Measurements from ENCODE around the gene ZBTB7C.

ZBTB7C gene

GRCh38 chr18:48320639-48320945, 88.6 kb downstream of the ZBTB7C start:
- DNase-seq = no peak

- no peak for DNase-seq
These were observed 89.2 kb downstream of the ZBTB7C start for GRCh38 chr18:48319801-48320638.

GRCh38 chr18:48318436-48318835, 90.7 kb downstream of the ZBTB7C start:
- no peak for DNase-seq

DNA sequence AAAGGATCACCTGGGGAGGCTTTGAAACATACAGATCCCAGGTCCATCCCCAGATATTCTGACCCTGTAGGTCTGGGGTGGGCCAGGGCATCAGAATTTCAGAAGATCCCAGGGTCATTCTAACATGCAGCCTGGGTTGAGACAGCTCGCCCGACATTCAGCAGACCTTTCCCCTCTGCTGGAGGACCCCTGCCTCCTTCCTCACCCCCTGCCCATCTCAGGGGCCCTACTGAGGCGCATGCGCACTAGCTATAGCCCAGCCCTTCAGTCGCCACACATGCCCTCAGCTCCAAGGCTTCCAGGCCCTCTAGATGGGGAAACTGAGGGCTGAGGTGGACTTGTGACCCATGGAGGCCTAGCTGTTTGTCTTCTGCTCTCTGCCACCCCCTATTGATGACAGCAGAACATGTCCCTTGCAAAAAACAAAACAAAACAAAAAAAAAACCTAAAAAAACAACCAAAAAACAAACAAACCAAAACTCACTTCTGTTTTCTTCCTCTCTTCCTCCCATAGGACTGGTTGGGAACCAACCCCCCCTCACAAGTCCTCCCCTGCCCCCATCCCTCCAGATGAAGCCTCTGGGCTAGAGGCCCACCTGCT, 91.3 kb downstream of the ZBTB7C start:
- DNase-seq = no peak

DNA sequence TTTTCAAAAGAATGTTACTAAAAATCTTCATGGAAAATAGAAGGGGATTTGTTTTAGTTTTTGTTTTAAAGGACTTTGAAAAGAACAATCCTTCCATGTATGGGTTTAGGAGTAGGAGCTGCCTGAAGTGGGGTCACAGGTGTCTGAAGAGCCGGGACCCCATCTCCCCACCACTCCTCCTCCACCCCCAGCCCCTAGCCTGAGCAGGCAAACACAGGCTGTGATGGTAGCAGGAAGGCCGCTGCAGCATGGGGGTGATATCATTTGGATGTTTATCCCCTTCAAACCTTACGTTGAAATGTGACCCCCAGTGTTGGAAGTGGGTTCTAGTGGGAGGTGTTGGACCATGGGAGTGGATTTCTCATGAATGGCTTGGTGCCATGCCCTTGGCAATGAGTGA, 93.0 kb downstream of the ZBTB7C start:
- DNase-seq = no peak

GRCh38 chr18:48314690-48315089, 94.5 kb downstream of the ZBTB7C start:
- DNase-seq = no peak

- no peak for DNase-seq
These were observed 95.4 kb downstream of the ZBTB7C start for GRCh38 chr18:48313792-48314191.

DNA sequence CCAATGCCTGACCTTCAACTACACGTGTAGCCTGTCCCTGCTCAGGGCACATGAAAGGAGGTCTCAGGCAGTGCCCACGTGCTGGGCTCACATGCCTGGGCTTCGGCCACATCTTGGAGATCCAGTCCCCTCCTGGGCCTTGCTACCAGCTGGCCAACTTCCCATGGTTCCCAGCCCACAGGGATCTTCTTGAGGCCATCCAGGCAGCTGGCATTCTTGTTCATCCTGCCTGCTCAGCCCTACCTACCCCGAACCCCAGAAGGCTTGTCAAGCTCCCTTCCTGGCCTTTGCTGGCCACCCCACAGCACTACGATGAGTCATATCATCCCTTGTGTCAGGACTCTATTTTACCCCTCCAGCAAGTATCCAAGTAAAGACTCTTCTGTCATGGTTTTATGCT, 97.1 kb downstream of the ZBTB7C start:
- DNase-seq = no peak

GRCh38 chr18:48310999-48311398, 98.2 kb downstream of the ZBTB7C start:
- DNase-seq = no peak

DNA sequence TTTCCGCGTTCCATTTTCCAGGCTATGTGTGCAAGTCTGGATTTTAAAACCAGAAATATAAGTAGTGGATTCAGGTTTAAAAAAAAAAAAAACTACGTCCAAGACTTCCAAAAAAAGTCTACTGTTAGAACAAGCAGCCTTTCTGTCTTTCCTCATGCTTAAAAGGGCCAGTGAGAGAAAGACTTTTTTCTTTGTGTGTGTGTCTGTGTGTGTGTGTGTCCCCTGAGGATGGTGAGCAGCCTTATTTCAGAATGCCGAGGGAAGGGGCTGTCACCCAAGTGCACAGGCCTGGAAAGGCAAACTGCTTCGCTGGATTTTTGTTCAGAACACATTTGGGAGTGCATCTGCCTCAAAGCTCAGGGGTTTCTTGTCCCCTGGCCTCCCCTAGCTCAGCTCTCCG, 98.8 kb downstream of the ZBTB7C start:
- DNase-seq = no peak

DNA sequence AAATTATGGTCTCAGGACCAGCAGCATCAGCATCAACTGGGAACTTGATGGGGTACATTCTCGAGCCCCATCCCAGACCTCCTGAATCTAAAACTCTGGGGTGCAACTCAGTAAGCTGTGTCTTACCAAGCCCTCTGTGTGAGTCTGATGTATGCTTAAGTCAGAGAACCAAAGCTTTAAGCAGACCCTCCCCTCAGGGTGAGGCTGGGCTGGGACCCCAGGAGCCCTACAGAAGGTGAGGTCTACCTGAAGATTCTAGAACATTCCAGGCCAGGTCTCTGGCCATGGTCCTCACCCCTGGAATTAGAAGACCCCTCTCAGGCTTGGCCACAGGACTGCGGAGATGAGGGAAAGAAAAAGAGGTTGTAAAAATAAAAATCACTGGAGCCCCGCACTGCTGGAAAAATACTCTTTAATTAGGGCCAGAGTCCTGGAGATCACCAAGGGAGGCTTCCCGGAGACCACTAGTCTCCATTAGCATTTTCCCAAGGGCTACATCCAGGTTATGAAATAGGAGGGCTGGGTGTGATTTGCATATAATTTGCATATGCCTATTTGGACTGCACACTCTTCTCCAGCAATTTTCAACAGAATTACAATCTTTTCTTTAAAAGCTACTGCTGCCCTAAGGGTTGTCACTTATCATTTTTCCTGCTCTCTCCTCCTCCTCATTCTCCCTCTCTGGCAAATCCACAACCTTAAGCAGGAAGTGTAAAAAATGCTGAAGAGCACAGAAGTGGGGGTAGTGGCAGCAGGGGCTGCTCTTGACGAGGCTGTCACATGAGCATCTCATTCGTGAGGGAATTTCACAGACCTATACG, 100.2 kb downstream of the ZBTB7C start:
- no peak for DNase-seq

DNA sequence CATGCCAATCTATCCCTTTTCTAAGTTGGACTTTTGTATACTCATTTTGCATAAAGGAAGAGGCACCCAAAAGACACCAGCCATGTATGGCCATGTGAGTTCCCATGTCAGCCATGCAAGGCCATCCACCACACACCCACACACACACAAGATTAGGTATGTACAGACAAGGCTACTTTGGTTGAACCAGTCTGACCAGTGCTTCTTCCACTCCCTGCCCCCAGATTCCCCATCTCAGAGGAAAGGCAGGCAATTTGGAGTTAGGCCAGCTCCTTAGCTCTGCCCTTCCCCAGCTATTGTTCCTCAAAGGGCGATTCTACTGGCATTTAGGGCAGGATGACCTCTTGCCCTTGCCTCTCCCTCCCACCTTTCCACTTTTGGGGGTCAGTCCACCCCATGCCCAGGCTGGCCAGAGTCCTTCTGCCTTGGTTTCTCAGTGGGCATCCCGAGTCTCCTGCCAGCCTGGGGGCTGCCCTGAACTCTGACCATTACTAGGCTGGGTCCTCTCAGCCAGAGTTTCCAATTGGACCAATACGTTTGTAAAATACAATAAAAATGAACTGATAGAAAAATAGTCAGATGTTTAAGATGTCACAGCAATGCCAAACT, 101.1 kb downstream of the ZBTB7C start:
- DNase-seq = no peak

- no peak for DNase-seq
These were observed 102.3 kb downstream of the ZBTB7C start for GRCh38 chr18:48306838-48307237.

DNA sequence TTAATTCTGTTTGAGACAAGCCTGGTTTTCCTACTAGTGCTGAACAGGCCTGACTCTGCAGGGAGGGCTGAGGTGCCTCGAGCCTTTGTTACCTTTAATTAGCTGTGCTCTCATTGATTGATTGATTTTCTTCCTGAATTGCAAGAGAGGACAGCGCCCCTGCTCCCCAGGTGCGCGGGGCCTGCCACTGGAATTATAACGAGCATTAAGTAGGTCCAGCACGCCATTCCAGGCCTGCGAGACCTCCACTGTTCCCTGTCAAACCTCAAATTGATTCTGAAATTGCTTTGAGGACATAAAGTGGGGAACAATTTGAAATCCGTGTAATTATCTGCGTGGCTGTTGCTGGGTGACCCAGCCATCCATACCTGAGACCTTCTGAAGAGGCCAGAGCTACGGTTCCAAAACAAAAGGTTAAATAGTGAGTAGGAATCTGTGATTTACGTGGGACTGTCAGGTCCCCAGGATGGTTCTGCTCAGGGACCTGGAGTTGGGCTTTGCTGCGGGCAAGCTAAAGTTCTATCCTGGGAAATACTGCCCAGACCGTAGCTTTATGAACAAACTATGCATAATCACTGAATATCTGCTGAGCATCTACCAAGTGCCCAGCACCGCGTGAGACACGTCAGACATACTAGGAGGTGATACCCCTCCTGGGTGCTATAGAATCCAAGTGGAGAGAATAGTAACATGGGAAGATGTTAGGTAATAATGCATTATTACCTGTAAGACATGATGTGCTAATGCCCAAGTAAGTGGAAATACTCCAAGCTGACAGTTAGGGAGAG, 104.1 kb downstream of the ZBTB7C start:
- DNase-seq = no peak

DNA sequence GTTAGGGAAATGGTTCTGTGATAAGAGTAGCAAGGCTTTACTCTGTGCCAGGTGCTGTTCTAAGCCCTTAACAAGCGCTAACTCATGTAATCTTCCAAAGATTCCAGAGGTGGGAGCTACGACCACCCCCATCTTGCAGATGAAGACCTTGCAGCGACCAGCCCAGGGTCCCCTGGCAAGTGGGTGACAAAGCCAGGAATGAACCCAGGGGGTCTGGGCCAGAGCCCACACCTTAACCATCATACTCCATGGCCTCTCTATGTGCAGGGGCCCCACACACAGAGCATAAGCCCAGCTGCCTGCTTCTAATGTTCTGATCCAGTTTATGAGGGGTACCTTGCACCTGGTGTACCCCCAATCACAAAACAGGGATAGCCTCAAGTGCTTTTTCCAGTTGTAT, 105.3 kb downstream of the ZBTB7C start:
- no peak for DNase-seq

DNA sequence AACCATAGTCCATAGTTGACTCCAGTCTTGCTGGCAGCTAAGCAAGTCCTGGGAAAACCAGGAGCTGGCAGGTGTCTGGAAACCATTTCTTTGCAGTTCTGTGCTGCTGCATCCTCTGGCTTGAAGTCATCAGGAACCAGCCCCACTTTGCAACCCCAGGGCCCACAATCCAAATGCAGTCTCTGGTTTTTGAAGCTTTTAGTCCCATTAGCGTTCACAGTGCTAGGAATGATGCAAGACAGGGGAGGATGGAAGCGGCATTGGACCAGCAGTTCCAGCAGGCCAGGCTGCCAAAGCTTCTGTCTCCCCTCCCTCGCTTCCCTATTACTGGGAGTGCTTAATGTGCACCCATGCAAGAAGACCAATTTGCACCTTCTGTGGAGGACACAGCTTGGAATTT, 106.4 kb downstream of the ZBTB7C start:
- no peak for DNase-seq

GRCh38 chr18:48300463-48300961, 108.7 kb downstream of the ZBTB7C start:
- peak; percentile 49 for DNase-seq

DNA sequence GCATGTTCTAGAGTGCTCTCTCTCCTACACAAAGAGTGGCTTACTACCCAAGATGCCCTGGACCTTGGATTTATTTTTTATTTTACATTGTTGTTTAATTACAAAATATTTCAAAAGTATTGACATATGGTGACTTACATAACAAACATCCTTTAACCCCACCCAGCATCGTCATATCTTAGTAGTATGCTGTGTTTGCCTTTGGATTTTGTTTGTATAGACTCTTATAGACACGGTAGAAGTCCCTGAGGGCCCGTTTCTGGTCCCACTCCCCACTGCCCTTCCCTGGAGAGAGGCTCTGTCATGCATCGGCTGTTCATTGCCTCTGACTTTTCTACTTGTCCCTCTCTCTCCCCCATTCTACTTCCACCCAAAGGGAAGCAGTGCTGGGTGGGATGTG, 112.0 kb downstream of the ZBTB7C start:
- no peak for DNase-seq

DNA sequence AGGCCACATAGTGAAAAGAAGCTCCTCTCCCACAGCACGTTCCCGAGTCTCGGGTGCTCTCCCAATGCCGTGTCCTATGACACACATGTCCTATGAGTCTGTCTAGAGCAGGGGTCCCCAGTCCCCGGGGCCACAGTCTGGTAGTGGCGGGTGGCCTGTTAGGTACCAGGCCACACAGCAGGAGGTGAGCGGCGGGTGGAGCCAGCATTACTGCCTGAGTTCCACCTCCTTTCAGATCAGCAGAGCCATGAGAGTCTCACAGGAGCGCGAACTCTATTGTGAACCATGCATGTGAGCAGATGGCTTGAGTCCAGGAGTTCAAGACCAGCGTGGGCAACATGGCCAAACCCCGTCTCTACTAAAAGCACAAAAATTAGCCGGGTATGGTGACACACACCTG, 112.6 kb downstream of the ZBTB7C start:
- no peak for DNase-seq

DNA sequence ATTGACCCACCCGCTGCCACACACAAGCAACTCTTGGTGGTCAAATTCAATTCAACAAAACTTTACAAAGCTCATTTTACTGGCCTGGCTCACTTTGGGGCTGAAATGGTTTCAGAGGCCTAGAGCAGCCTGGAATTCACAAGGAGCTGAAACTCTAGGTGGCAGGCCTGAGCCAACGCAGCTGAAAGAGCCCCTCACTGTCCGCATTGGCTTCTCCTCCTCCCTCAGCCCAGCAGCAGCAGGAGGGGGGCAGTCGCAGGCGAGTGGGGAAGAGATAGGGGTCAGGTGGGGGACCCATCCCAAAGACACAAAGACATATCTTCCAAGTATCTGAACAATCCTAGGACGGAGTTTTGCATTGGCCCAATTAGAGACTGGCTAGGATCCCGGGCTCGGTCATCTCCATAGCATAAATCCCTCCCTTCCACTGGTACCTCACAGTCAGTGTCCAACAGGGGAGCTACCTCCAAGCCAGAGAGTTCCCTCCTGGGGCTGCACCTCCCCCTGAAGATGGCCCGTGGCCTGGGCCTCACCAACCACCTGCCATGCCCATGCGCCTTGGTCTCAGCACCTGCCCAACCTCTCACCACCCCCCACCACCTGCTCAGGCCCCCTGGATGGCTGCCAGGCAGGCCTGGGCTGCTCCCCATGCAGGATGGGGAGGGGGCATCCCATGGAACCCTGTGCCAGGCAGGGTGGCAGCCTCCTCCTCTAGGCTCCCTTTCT, 113.4 kb downstream of the ZBTB7C start:
- no peak for DNase-seq

DNA sequence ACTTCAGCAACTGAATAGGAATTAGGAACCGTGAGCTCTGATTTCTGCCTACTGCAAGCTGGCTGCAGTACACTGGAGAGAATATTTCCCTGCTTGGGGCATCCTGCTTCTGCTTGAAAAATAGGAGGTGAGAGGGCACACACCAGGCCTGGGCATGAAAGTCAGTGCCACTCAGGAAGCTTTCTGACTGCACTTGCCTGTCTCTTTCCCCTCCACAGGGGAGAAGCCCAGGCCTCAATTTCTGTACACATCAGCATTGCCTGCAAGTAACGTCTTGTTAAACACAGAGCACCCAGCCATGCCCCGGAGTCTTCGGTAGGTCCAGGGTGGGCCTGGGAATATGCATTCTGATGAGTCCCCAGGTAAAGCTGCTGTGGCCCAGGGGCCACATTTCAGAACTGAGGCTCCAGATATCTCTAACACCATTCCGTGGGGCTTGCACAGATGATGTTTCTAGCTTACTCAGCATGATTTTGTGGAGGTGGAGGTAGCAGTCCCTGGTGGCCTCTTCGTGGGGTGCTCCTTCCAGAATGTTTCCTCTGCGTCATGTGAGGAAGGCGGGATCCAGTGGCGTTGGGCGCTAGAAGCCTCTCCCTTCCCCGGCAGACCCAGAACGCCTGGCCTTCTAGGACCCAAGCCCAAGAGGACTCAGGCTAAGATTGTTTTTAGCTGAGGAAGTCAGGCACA, 114.1 kb downstream of the ZBTB7C start:
- DNase-seq = no peak
